T-cell (primary cell): Measurements from ENCODE around the gene AVEN. TPM values are rescaled to one million over a fixed set of nuclear protein-coding genes. Genes with fewer than 3 reads are reported as not detected.

Source experiments
- ATAC-seq, 4 experiments: fragments of 200-7000 bp in 3 of 4; fragments of 150-1000 bp in 1 of 4; cut with Tn5 transposase; replicated peaks in 1 of 4; 1 replicate in 3 of 4; 2 replicates in 1 of 4; pipeline ENCODE4 v1.10.0; 2021; ENCODE audit warnings: moderate library complexity in 3 of 4, mild to moderate bottlenecking in 2 of 4, moderate number of reproducible peaks in 1 of 4
- CTCF ChIA-PET, 2 donors: fragments of 300-600 bp; sonication (Branson Sonifier 250); formaldehyde crosslinking; loops; one replicate each; lab custom pipeline; 2022; ENCODE audit warnings: antibody characterized with exemption in 2 of 2; lab: Charles Lee
- POLR2A ChIA-PET, 2 donors: fragments of 300-600 bp; sonication (Branson Sonifier 250); formaldehyde crosslinking; loops; one replicate each; lab custom pipeline; 2022; ENCODE audit warnings: antibody characterized with exemption in 2 of 2; lab: Charles Lee
- DNase-seq, 35 experiments: peaks; one replicate each; pipeline versions ENCODE4 v3.0.0 to v3.0.0-alpha.2; 2013 to 2023
- H3K27ac ChIP-seq: one replicate; pipeline ENCODE4 v1.5.1; 2013; ENCODE audit warnings: low read length
- H3K27me3 ChIP-seq, 2 experiments: replicated peaks in 1 of 2; 1 replicate in 1 of 2; 2 replicates in 1 of 2; pipeline versions ENCODE4 v1.6.1 to v1.7.0; 2013; ENCODE audit warnings: low read length in 1 of 2, mixed read lengths in 1 of 2; ENCODE audit not compliant: control insufficient read depth in 2 of 2, insufficient read depth in 2 of 2; ENCODE audit errors: extremely low read depth in 1 of 2
- H3K36me3 ChIP-seq, 2 donors: 1 replicate in 1 of 2; 2 replicates in 1 of 2; pipeline versions ENCODE4 v1.6.1 to v1.7.0; 2013; ENCODE audit warnings: low read length in 1 of 2; ENCODE audit not compliant: control insufficient read depth in 2 of 2, insufficient read depth in 1 of 2; ENCODE audit errors: extremely low read depth in 1 of 2
- H3K4me1 ChIP-seq, 2 experiments: 1 replicate in 1 of 2; 2 replicates in 1 of 2; pipeline versions ENCODE4 v1.6.1 to v1.7.0; 2013; ENCODE audit warnings: low read length in 2 of 2, mixed read lengths in 1 of 2; ENCODE audit not compliant: insufficient read depth in 2 of 2, control insufficient read depth in 1 of 2; ENCODE audit errors: extremely low read depth in 1 of 2
- H3K4me3 ChIP-seq, 2 donors: 1 replicate in 1 of 2; 2 replicates in 1 of 2; pipeline versions ENCODE4 v1.5.1 to v1.7.0; 2013; ENCODE audit warnings: mild to moderate bottlenecking in 2 of 2, low read length in 1 of 2, moderate library complexity in 1 of 2; ENCODE audit not compliant: control insufficient read depth in 1 of 2; ENCODE audit errors: extremely low read depth in 1 of 2
- H3K9me3 ChIP-seq: 2 replicates; pipeline ENCODE4 v1.7.0; 2013
- H3K27ac Mint-ChIP-seq, 2 donors: one replicate each; pipeline ENCODE4 v1.8.0; 2020 to 2021; ENCODE audit warnings: mild to moderate bottlenecking in 2 of 2, mixed read lengths in 2 of 2
- H3K27me3 Mint-ChIP-seq, 2 donors: one replicate each; pipeline ENCODE4 v1.8.0; 2021 to 2022; ENCODE audit warnings: mixed read lengths in 2 of 2
- H3K36me3 Mint-ChIP-seq: one replicate; pipeline ENCODE4 v1.8.0; 2021; ENCODE audit warnings: mixed read lengths
- H3K4me1 Mint-ChIP-seq, 3 donors: one replicate each; pipeline ENCODE4 v1.8.0; 2020 to 2022; ENCODE audit warnings: mixed read lengths in 3 of 3, mild to moderate bottlenecking in 1 of 3
- H3K4me3 Mint-ChIP-seq, 3 donors: one replicate each; pipeline ENCODE4 v1.8.0; 2020 to 2022; ENCODE audit warnings: mild to moderate bottlenecking in 3 of 3, mixed read lengths in 3 of 3, moderate library complexity in 3 of 3
- H3K9me3 Mint-ChIP-seq, 3 donors: one replicate each; pipeline ENCODE4 v1.8.0; 2020 to 2022; ENCODE audit warnings: mixed read lengths in 3 of 3
- WGBS: methylation state at CpG from one replicate; pipeline ENCODE4 v1.1.5; 2013; ENCODE audit warnings: missing lambda C conversion rate; ENCODE audit not compliant: insufficient coverage; 5-methylcytosine and 5-hydroxymethylcytosine counted together
- total RNA-seq, 35 experiments: library from RNA in 6 of 35; stranded (reverse) in 6 of 35; fragments of 120-200 nt in 1 of 35; gene quantifications; one replicate each; pipeline versions ENCODE4 v1.2.1 to v1.2.4 and lab custom pipeline; 2013 to 2026

AVEN gene
- total RNA-seq, 5 donors from 2014 or later (not counting 1 experiment from before 2014, with no cell fraction given) = 7.9 to 10.0 (median 9.7) TPM

DNA sequence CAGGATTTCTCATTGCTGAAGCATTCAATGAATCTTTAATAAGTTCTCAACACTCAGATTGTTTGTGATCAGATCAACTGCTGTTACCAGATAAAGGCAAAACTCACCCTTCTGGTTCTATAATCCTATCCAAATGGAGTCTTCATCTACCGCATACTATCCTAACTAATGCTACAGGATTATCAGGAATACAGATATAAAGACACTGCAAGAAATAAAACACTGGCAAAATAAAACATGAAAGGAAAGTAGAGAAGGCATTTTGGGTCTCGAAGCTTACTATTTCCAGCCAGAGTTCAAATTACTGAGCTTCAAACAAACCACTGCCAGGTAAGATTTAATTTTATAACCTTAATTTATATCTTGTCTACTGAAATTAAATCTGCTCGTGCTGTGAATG, 70.2 kb downstream of the AVEN start:
- Mint-ChIP-seq H3K9me3 (no peaks in the 10 kb centered on the region), H3K4me1 (no peaks in the 10 kb centered on the region), H3K27me3 (no peaks in the 10 kb centered on the region), H3K4me3 (no peak overlapping the region), H3K27ac (no peak overlapping the region), H3K36me3 (no peaks in the 10 kb centered on the region)
- Histone ChIP-seq H3K4me1 (no peaks in the 10 kb centered on the region), H3K4me3 (no peak overlapping the region), H3K36me3 (no peaks in the 10 kb centered on the region), H3K27ac (no peak overlapping the region), H3K27me3 (no peaks in the 10 kb centered on the region), H3K9me3 (no peaks in the 10 kb centered on the region)
- DNase-seq (no peak), ATAC-seq (no peak)
- ChIA-PET POLR2A (interaction anchor here in 1 of 2 donors (0.7 kb wide), 1 partner anchor 10 kb away, joined by 3 read pairs; no protein-coding TSS in a partner anchor), CTCF (interaction anchor here (0.6 to 1.0 kb wide), 2 partner anchors 962 to 1291 kb away, joined by 3 read pairs; no protein-coding TSS in a partner anchor)
- no CpG with 5 or more reads among the region's 3 CpGs for WGBS

DNA sequence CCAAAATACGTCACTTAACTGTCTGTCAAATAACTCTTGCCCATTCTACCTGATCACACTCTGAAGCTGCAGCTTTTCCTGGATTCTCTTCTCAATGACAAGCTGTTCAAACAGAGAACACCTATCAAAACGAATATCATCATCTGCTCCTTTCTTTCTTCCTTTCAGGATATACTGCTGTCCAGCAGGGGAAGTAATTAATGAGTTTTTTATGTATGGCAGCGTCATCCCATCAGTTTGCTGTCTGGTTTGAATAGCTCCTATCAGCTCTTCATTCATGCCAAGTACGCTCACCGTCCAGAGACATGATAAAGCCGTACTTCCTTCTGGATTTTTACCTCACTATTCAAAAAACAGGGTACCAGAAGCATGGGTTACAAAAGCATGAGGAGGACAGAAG, 70.8 kb downstream of the AVEN start, which contains the start of gene CHRM5:
CHRM5 (plus strand) TSS at position 274 of the 400 bp plus-strand sequence. CDS start 94,221 bp downstream, outside the sequence.
- 69% methylated on average over 1 of the region's 6 CpGs for WGBS
- Mint-ChIP-seq H3K27me3 (no peaks in the 10 kb centered on the region), H3K4me1 (no peaks in the 10 kb centered on the region), H3K36me3 (no peaks in the 10 kb centered on the region), H3K27ac (no peak within 1 kb of the TSS), H3K4me3 (no peak within 1 kb of the TSS), H3K9me3 (no peaks in the 10 kb centered on the region)
- Histone ChIP-seq H3K4me3 (no peak within 1 kb of the TSS), H3K27me3 (no peaks in the 10 kb centered on the region), H3K27ac (no peak within 1 kb of the TSS), H3K9me3 (no peaks in the 10 kb centered on the region), H3K4me1 (no peaks in the 10 kb centered on the region), H3K36me3 (no peaks in the 10 kb centered on the region)
- DNase-seq = no peak
- no peak for ATAC-seq
- ChIA-PET CTCF (interaction anchor here in 1 of 2 donors (0.6 kb wide), 1 partner anchor 1290 kb away, joined by 3 read pairs; no protein-coding TSS in a partner anchor), POLR2A (interaction anchor here in 1 of 2 donors (0.7 kb wide), 1 partner anchor 10 kb away, joined by 3 read pairs; no protein-coding TSS in a partner anchor)

DNA sequence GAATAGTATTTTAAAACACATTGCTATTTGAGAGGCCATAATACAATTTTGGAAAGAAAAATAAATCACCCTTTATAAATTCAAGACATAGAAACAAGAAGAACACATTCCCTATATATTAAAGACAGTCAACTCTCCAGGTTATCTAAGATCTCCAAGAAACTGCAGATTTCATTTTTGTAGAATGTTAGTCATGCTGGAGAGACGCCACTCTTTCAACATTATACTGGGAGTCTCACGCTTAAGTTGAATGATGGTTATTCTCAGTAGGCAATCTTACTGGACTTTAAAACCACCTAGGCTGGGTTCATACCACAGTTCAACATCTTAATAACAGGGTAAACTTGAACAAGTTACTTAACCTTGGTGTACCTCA, 74.4 kb downstream of the AVEN start:
- H3K36me3 Mint-ChIP-seq = no peaks in the 10 kb centered on the region
- CTCF ChIA-PET = interaction anchor here in 1 of 2 donors (0.7 kb wide), 1 partner anchor 46 kb away, joined by 5 read pairs; no protein-coding TSS in a partner anchor
- H3K4me1 Mint-ChIP-seq = no peaks in the 10 kb centered on the region
- Histone ChIP-seq H3K4me1 (no peaks in the 10 kb centered on the region), H3K27ac (no peak overlapping the region), H3K4me3 (no peak overlapping the region), H3K27me3 (no peaks in the 10 kb centered on the region), H3K36me3 (no peaks in the 10 kb centered on the region), H3K9me3 (no peaks in the 10 kb centered on the region)
- POLR2A ChIA-PET = no interaction called here
- H3K4me3 Mint-ChIP-seq = no peak overlapping the region
- DNase-seq (no peak), ATAC-seq (no peak)
- no peaks in the 10 kb centered on the region for H3K27me3 Mint-ChIP-seq
- no peaks in the 10 kb centered on the region for H3K9me3 Mint-ChIP-seq
- H3K27ac Mint-ChIP-seq = no peak overlapping the region
- no CpG with 5 or more reads among the region's 2 CpGs for WGBS

DNA sequence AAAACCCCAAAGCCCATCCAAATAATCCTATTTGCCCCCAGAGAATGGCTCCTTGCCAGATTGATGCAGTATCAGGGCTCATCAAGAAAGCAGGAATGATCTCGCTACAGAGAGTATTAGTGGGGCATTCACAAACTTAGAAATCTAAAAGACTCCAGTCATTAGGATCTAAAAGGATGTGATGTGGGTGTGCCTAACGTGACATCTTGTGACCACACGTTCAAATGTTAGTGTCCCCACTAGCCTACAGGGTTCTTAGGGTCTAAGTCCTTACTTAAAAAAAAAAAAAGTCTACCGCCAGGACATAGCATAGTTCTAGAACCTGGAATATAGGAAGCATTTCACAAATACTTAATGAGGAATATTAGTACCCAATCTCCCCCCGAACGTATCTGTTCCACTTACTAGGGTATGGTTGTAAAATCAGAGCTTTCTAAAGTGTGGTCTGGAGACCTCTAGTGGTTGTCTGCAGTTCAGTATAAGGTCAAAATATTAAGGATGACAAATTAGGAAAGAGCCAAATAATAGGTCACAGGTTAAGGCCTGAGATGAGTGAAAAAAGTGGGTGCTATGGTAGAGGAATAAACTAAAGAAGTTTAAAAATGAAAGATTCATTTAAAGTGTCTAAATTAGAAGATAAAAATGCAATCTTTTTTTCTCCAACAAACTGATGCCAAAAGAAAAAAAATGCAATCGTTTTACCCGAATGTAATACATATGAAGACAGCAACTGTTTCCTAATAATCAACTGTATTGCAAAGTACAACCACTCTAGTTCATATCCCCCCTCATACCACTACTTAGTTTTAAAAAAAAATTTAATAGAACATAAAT, 75.0 kb downstream of the AVEN start:
- ChIA-PET CTCF (interaction anchor here (0.6 to 0.7 kb wide), 3 partner anchors 29 to 1095 kb away, joined by 3 to 5 read pairs (median 3); no protein-coding TSS in a partner anchor), POLR2A (no interaction called here)
- no peaks in the 10 kb centered on the region for H3K9me3 ChIP-seq
- Mint-ChIP-seq H3K9me3 (no peaks in the 10 kb centered on the region), H3K36me3 (no peaks in the 10 kb centered on the region), H3K4me3 (no peak overlapping the region), H3K4me1 (no peaks in the 10 kb centered on the region), H3K27ac (no peak overlapping the region), H3K27me3 (no peaks in the 10 kb centered on the region)
- no peaks in the 10 kb centered on the region for H3K36me3 ChIP-seq
- no peak overlapping the region for H3K27ac ChIP-seq
- H3K4me1 ChIP-seq = no peaks in the 10 kb centered on the region
- H3K4me3 ChIP-seq = no peak overlapping the region
- H3K27me3 ChIP-seq = no peaks in the 10 kb centered on the region
- no peak for DNase-seq
- ATAC-seq = no peak
- 0% methylated on average over 1 of the region's 8 CpGs for WGBS

DNA sequence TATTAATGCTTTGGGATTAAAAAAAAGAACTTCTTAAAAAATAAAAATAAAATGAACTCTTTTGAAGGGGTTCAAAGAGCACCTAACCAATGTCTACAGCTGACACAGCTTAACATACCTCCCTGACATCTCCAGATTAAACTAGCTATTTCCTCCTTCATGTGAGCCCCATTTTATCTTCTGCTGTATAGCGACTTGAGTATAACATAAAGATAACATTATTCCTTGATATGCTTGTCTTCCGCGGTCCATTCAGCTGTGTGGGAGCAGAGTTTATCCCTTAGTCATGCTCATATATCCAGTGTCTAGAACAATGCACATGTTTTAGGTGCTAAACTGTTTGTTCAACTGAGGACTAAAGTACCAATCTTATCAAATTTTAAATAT, 78.5 kb downstream of the AVEN start:
- Histone ChIP-seq H3K36me3 (no peaks in the 10 kb centered on the region), H3K4me3 (no peak overlapping the region), H3K27me3 (no peaks in the 10 kb centered on the region), H3K27ac (no peak overlapping the region), H3K9me3 (no peaks in the 10 kb centered on the region), H3K4me1 (no peaks in the 10 kb centered on the region)
- ATAC-seq (no peak), DNase-seq (no peak)
- Mint-ChIP-seq H3K9me3 (no peaks in the 10 kb centered on the region), H3K4me1 (no peaks in the 10 kb centered on the region), H3K27ac (no peak overlapping the region), H3K4me3 (no peak overlapping the region), H3K36me3 (no peaks in the 10 kb centered on the region), H3K27me3 (no peaks in the 10 kb centered on the region)
- WGBS = no CpG with 5 or more reads among the region's 3 CpGs
- CTCF ChIA-PET = no interaction called here
- POLR2A ChIA-PET = no interaction called here

DNA sequence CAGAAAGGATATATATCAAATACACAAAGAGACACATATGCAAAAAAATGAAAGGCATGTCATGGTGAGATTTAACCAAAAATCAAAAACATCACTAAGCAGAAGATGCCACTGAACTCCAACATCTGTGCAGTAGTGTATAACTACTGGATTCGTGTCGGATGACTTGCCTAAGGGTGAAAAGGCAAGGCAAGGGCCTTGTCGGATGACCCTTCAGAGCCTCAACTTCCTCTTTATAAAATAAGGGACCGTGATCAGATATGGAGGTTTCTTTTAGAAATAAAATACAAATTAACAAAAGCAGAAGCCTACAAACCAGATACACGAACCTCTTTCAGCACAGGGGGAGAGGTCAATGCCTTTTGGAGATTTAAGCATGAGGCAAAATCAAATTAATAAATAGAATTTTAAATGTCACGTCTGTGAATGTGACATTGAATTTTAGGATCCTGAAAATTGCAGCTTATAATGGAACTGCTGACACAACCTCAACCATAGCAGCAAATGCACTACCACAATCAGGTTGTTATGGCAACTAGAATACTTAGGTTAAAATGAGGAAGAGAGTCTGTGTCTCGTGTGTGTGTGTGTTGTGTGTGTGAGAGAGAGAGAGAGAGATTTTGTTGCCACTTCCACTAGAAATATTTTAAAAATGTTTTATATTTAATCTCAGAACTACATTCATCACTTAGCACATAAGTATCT, 79.0 kb downstream of the AVEN start:
- ATAC-seq = no peak
- CTCF ChIA-PET = no interaction called here

More for the DNA sequence above, 79.0 kb downstream of the AVEN start:
- no peak overlapping the region for H3K4me3 Mint-ChIP-seq
- H3K9me3 ChIP-seq = no peaks in the 10 kb centered on the region
- H3K27ac Mint-ChIP-seq = no peak overlapping the region
- H3K4me1 ChIP-seq = no peaks in the 10 kb centered on the region
- H3K36me3 ChIP-seq = no peaks in the 10 kb centered on the region
- no peaks in the 10 kb centered on the region for H3K9me3 Mint-ChIP-seq
- H3K4me1 Mint-ChIP-seq = no peaks in the 10 kb centered on the region
- no peak overlapping the region for H3K4me3 ChIP-seq
- H3K27me3 Mint-ChIP-seq = no peaks in the 10 kb centered on the region
- H3K27me3 ChIP-seq = no peaks in the 10 kb centered on the region
- H3K27ac ChIP-seq = no peak overlapping the region
- no CpG with 5 or more reads among the region's 7 CpGs for WGBS
- POLR2A ChIA-PET = no interaction called here
- H3K36me3 Mint-ChIP-seq = no peaks in the 10 kb centered on the region
- no peak for DNase-seq
